HCT116 (cell line): Measurements from ENCODE around the gene HMCN2. TPM values are rescaled to one million over a fixed set of nuclear protein-coding genes. Genes with fewer than 3 reads are reported as not detected.

Experiments
- ATAC-seq: fragments of 200-7000 bp; cut with Tn5 transposase; 2 replicates; pipeline ENCODE4 v1.9.1; 2020; ENCODE audit warnings: mild to moderate bottlenecking, moderate library complexity
- BruUV-seq: library from RNA; stranded (reverse); fragments of 400-500 nt; replicated peaks from 2 replicates; lab custom pipeline; 2021; lab: Mats Ljungman, UMichigan
- CTCF ChIA-PET: fragments of 300-600 bp; sonication (Branson Sonifier 250); formaldehyde crosslinking; loops from one replicate; lab custom pipeline; 2021; ENCODE audit warnings: antibody characterized with exemption; lab: Charles Lee
- POLR2A ChIA-PET: fragments of 300-600, 350-600 bp; sonication (Branson Sonifier 250); formaldehyde crosslinking; loops from one replicate; lab custom pipeline; 2021; ENCODE audit warnings: antibody characterized with exemption; lab: Charles Lee
- RAD21 ChIA-PET, 2 experiments: fragments of 300-600 bp; sonication (Branson Sonifier 250); formaldehyde crosslinking; loops; one replicate each; lab custom pipeline; 2023; ENCODE audit warnings: low total read pairs in 2 of 2; ENCODE audit not compliant: uncharacterized antibody in 2 of 2, unreplicated experiment in 2 of 2, low non-redundant PET in 1 of 2; lab: Charles Lee
- DNase-seq: peaks from one replicate; pipeline ENCODE4 v3.0.0-alpha.2; 2010; ENCODE audit warnings: low read depth, low spot score
- H2AFZ ChIP-seq: fragments of 200-600 bp; shearing (Covaris generic), sonication (generic); 2 replicates; pipeline ENCODE4 v1.6.1; 2017; ENCODE audit warnings: low read depth, mixed run types, mixed read lengths, antibody characterized with exemption, low read length; ENCODE audit not compliant: poor library complexity, severe bottlenecking
- H3K27ac ChIP-seq: 2 replicates; pipeline ENCODE4 v1.5.1; 2012; ENCODE audit warnings: low read depth, low read length
- H3K27me3 ChIP-seq: fragments of 200-600 bp; sonication (generic); 2 replicates; pipeline ENCODE4 v1.6.1; 2016; ENCODE audit warnings: mixed run types, low read length, mixed read lengths; ENCODE audit not compliant: insufficient read depth
- H3K36me3 ChIP-seq, 2 experiments: fragments of 200-500 bp in 1 of 2; fragments of 200-600 bp in 1 of 2; sonication (Bioruptor generic) in 1 of 2; sonication (generic) in 1 of 2; 2 replicates each; pipeline versions ENCODE4 v1.5.1 to v1.6.1; 2014 to 2016; ENCODE audit warnings: low read length in 2 of 2, inconsistent platforms in 1 of 2, mixed read lengths in 1 of 2, mixed run types in 1 of 2; ENCODE audit not compliant: insufficient read depth in 2 of 2, control insufficient read depth in 1 of 2
- H3K4me1 ChIP-seq, 2 experiments: fragments of 200-600 bp in 1 of 2; sonication (generic) in 1 of 2; 2 replicates each; pipeline versions ENCODE4 v1.5.1 to v1.6.1; 2012 to 2017; ENCODE audit warnings: low read length in 2 of 2, inconsistent platforms in 1 of 2, mild to moderate bottlenecking in 1 of 2, mixed read lengths in 1 of 2, mixed run types in 1 of 2, moderate library complexity in 1 of 2; ENCODE audit not compliant: insufficient read depth in 2 of 2, control insufficient read depth in 1 of 2
- H3K4me2 ChIP-seq: fragments of 200-600 bp; sonication (generic); 2 replicates; pipeline ENCODE4 v1.6.1; 2017; ENCODE audit warnings: mixed run types, low read length, mixed read lengths
- H3K4me3 ChIP-seq, 2 experiments: fragments of 200-600 bp in 1 of 2; sonication (generic) in 1 of 2; replicated peaks in 1 of 2; 2 replicates each; pipeline ENCODE4 v1.5.1; 2011 to 2016; ENCODE audit warnings: low read length in 2 of 2, control low read depth in 1 of 2, low read depth in 1 of 2, mild to moderate bottlenecking in 1 of 2, mixed read lengths in 1 of 2, mixed run types in 1 of 2
- H3K79me2 ChIP-seq: fragments of 200-600 bp; sonication (generic); 2 replicates; pipeline ENCODE4 v1.6.1; 2017; ENCODE audit warnings: mild to moderate bottlenecking, mixed run types, low read length, moderate library complexity, mixed read lengths; ENCODE audit not compliant: insufficient read depth
- H3K9ac ChIP-seq: fragments of 200-600 bp; sonication (generic); 2 replicates; pipeline ENCODE4 v1.6.1; 2016; ENCODE audit warnings: low read length, mixed read lengths
- H3K9me2 ChIP-seq: fragments of 200-600 bp; sonication (generic), shearing (Covaris generic); 2 replicates; pipeline ENCODE4 v1.6.1; 2017; ENCODE audit warnings: mixed run types, mild to moderate bottlenecking, moderate library complexity; ENCODE audit not compliant: insufficient read depth
- H3K9me3 ChIP-seq, 2 experiments: fragments of 200-500 bp in 1 of 2; fragments of 200-600 bp in 1 of 2; sonication (Bioruptor generic) in 1 of 2; sonication (generic) in 1 of 2; 2 replicates each; pipeline ENCODE4 v1.6.1; 2014 to 2017; ENCODE audit warnings: low read length in 2 of 2, mixed read lengths in 2 of 2, inconsistent platforms in 1 of 2, low read depth in 1 of 2, mild to moderate bottlenecking in 1 of 2, mixed run types in 1 of 2, moderate library complexity in 1 of 2; ENCODE audit not compliant: control insufficient read depth in 1 of 2, insufficient read depth in 1 of 2
- H4K20me1 ChIP-seq: fragments of 200-600 bp; sonication (generic), shearing (Covaris generic); 2 replicates; pipeline ENCODE4 v1.6.1; 2017; ENCODE audit warnings: mixed run types, mild to moderate bottlenecking, moderate library complexity; ENCODE audit not compliant: insufficient read depth
- ATF3 ChIP-seq: IDR thresholded peaks from 2 replicates; pipeline ENCODE4 v1.6.1; 2012
- CTCF ChIP-seq, 3 experiments: fragments of 200-600 bp in 1 of 3; sonication (generic) in 1 of 3; IDR thresholded peaks in 2 of 3; conservative IDR thresholded peaks in 1 of 3; 2 replicates each; pipeline ENCODE4 v1.5.1; 2012 to 2017; ENCODE audit warnings: low read depth in 2 of 3, low read length in 2 of 3, antibody characterized with exemption in 1 of 3, borderline replicate concordance in 1 of 3, control low read depth in 1 of 3, mild to moderate bottlenecking in 1 of 3, mixed read lengths in 1 of 3, mixed run types in 1 of 3, moderate library complexity in 1 of 3; ENCODE audit not compliant: insufficient read depth in 1 of 3
- EGR1 ChIP-seq: IDR thresholded peaks from 2 replicates; pipeline ENCODE4 v1.6.1; 2012; ENCODE audit warnings: low read depth
- SP1 ChIP-seq: IDR thresholded peaks from 2 replicates; pipeline ENCODE4 v1.6.1; 2012; ENCODE audit warnings: low read depth
- TCF7L2 ChIP-seq: IDR thresholded peaks from 2 replicates; pipeline ENCODE4 v1.7.0; 2011; ENCODE audit warnings: borderline replicate concordance, inconsistent platforms; ENCODE audit not compliant: insufficient read depth, insufficient read length; ENCODE audit errors: extremely low read depth
- ZBTB33 ChIP-seq: IDR thresholded peaks from 2 replicates; pipeline ENCODE4 v1.6.1; 2011; ENCODE audit warnings: mild to moderate bottlenecking, low read length, moderate library complexity; ENCODE audit not compliant: insufficient replicate concordance; ENCODE audit errors: extremely low read depth
- intact Hi-C: fragments of 100-400 bp; cut with micrococcal nuclease; formaldehyde crosslinking; loops from 2 replicates; pipeline ENCODE4 v1.10.0; 2022
- total RNA-seq: library from RNA; stranded (reverse); gene quantifications from one replicate; pipeline ENCODE4 v1.2.1, GENCODE V29; 2021; ENCODE audit not compliant: unreplicated experiment

Gene HMCN2
- total RNA-seq, 1 experiment from 2014 or later: 0.22 TPM

- no peaks in the 10 kb centered on the region for H4K20me1 ChIP-seq
- TF ChIP-seq SP1: no peak
- TF ChIP-seq TCF7L2: no peak
- no peak for TF ChIP-seq ATF3
- TF ChIP-seq CTCF (IDR thresholded peaks at IDR 0.05 in 2 of 3, conservative IDR thresholded peaks at IDR 0.05 in 1 of 3; ENCODE audit: borderline replicate concordance in 1 of 3, insufficient read depth in 1 of 3, low read depth in 2 of 3, low read length in 2 of 3): no peak
- TF ChIP-seq EGR1: no peak
- TF ChIP-seq ZBTB33: no peak
- no peak overlapping the region for H3K4me2 ChIP-seq
- no peak overlapping the region for H3K27ac ChIP-seq
- H3K4me1 ChIP-seq: no peaks in the 10 kb centered on the region
- intact Hi-C loops: no loop called here
- DNase-seq (no peak), ATAC-seq (no peak)
- ChIA-PET RAD21 (no interaction called here), CTCF (no interaction called here), POLR2A (no interaction called here)
- H3K9ac ChIP-seq: no peak overlapping the region
- no peaks in the 10 kb centered on the region for H3K9me2 ChIP-seq
- no peak overlapping the region for H2AFZ ChIP-seq
- no peaks in the 10 kb centered on the region for H3K27me3 ChIP-seq
- no peaks in the 10 kb centered on the region for H3K36me3 ChIP-seq
- no TSS peak for BruUV-seq
- peaks cover 0 to 4% of the 10 kb centered on the region in 2 experiments; a peak in 1 of 4 replicates for H3K9me3 ChIP-seq
- H3K79me2 ChIP-seq: no peaks in the 10 kb centered on the region
- no peak overlapping the region for H3K4me3 ChIP-seq
These were observed 47.7 kb downstream of the HMCN2 start for GRCh38 chr9:130313103-130313858.
